Measurements from ENCODE around the gene PCSK1N.

The PCSK1N gene

DNA sequence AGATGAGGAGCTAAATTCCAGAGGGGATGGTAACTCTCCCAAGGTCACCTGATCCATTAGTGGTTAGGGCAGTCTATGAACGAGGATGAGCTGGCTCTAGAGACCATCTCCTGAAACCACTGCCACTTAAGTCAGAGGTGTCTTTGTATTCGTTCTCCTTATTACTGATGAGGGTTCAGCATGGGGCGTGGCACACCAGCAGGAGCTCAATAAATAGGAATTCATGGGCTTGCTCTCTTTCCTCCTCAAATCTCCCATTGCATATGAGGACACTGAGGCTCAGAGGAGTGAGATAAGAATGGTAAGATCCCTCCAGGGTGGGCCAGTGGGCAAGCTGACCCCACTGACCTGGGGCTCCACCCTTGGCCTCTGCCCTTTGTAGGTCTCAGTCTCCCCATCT is 50.7 kb downstream of the PCSK1N start:
- Mint-ChIP-seq H3K4me1 (no peaks in the 10 kb centered on the region), H3K27ac (no peak overlapping the region), H3K27me3 (ENCODE audit: low read depth) (peaks cover 4% of the 10 kb centered on the region), H3K4me3 (no peak overlapping the region), H3K9me3 (peaks cover 21% of the 10 kb centered on the region), H3K36me3 (ENCODE audit: low read depth) (no peaks in the 10 kb centered on the region)
- TF ChIP-seq, protein P1, sequence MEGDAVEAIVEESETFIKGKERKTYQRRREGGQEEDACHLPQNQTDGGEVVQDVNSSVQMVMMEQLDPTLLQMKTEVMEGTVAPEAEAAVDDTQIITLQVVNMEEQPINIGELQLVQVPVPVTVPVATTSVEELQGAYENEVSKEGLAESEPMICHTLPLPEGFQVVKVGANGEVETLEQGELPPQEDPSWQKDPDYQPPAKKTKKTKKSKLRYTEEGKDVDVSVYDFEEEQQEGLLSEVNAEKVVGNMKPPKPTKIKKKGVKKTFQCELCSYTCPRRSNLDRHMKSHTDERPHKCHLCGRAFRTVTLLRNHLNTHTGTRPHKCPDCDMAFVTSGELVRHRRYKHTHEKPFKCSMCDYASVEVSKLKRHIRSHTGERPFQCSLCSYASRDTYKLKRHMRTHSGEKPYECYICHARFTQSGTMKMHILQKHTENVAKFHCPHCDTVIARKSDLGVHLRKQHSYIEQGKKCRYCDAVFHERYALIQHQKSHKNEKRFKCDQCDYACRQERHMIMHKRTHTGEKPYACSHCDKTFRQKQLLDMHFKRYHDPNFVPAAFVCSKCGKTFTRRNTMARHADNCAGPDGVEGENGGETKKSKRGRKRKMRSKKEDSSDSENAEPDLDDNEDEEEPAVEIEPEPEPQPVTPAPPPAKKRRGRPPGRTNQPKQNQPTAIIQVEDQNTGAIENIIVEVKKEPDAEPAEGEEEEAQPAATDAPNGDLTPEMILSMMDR (IDR thresholded peaks at IDR 0.05; ENCODE audit: unreplicated experiment in 3 of 3): no peak

DNA sequence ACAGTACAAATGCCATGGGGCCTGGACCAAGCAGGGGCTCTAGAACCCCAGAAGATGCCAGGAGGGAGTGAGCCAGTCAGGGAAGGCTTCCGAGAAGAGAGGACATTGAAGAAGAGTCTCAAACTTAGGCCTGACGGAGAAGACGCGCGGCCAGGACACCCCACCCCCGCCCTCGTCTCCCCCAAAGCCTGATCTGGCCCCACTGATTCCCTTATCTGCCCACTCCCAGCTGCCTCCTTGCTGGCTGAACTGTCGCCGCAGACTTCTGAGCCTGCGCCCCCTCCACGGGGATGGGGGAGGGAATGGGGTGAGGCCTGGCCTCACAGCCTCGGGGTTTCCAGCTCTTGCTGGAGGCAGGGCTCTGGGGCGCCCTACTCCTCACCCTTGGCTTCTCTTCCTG is 52.6 kb downstream of the PCSK1N start:
- Mint-ChIP-seq H3K9me3 (peaks cover 16% of the 10 kb centered on the region), H3K4me1 (no peaks in the 10 kb centered on the region), H3K36me3 (ENCODE audit: low read depth) (no peaks in the 10 kb centered on the region), H3K27me3 (ENCODE audit: low read depth) (no peaks in the 10 kb centered on the region), H3K4me3 (no peak overlapping the region), H3K27ac (no peak overlapping the region)
- TF ChIP-seq, protein P1 (IDR thresholded peaks at IDR 0.05; ENCODE audit: unreplicated experiment in 3 of 3): no peak

DNA sequence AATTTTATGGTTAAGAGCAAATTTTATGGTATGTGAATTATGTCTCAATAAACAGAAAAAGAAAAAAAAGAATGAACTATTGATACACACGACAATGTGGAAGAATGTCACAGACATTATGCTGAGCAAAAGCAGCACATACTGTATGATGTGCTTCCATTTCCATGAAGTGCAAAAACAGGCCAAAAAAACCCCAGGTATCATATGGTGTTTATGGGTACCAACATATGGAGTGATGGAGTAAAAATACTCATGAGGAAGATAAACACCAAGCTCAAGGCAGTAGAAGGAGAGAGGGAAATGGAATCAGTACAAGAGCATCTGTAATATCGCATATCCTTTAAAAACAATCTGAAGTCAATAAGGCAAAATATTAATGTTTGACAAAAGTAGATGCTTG is 53.2 kb downstream of the PCSK1N start:
- Mint-ChIP-seq H3K4me3 (no peak overlapping the region), H3K4me1 (peaks cover 3% of the 10 kb centered on the region), H3K27me3 (ENCODE audit: low read depth) (no peaks in the 10 kb centered on the region), H3K27ac (no peak overlapping the region), H3K36me3 (ENCODE audit: low read depth) (no peaks in the 10 kb centered on the region), H3K9me3 (peaks cover 18% of the 10 kb centered on the region)
- TF ChIP-seq, protein P1 (IDR thresholded peaks at IDR 0.05; ENCODE audit: unreplicated experiment in 3 of 3): no peak

DNA sequence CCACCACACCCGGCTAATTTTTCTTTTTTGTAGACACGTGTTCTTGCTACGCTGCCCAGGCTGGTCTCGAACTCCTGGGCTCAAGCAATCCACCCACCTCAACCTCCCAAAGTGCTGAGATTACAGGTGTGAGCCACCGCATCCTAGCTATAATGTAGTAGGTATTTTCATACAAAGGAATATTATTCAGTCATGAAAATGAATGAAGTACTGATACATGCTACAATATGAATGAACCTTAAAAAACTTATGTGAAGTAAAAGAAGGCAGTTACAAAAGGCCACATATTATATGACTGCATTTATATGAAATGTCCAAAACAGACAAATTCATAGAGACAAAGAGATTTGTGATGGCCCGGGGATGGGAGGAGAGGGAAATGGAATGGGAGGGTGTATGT is 53.7 kb downstream of the PCSK1N start:
- Mint-ChIP-seq H3K36me3 (ENCODE audit: low read depth) (no peaks in the 10 kb centered on the region), H3K27me3 (ENCODE audit: low read depth) (no peaks in the 10 kb centered on the region), H3K9me3 (peaks cover 18% of the 10 kb centered on the region), H3K4me1 (peaks cover 8% of the 10 kb centered on the region), H3K27ac (no peak overlapping the region), H3K4me3 (no peak overlapping the region)
- TF ChIP-seq, protein P1 (IDR thresholded peaks at IDR 0.05; ENCODE audit: unreplicated experiment in 3 of 3): no peak
